ENCODE measurements around the gene EXOC7.

Gene EXOC7

DNA sequence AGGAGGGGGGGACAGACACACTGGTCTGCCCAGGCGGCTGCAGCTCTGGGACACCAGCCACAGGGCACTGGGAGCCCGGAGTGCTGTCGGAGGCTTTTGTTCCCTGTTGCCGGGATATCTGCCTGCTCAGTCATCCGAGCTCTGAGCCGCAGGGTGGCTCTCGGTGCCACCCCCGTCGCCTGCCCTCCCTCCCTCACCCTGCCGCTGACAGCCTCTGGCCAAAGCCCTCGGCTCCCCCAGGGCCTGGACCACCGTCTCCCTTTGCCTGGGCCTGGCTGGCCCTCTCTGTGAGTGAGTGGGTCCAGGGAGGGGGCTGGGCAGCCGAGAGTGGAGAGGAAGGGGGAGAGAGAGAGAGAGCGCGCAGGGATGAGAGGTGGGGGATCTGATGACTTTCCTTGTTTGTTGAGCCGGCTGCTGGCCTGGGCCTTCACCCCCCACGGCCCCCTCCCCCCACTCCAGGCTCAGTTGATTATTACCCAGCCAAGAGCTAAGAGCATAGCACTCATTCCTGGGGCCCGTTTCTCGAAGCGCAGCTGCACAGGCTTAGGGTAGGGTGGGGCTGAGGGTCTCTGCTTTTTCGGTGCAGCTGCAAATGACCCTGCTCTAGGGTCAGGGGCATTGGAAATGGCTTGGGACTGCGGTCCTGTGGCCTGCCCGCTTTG lies 34.8 kb upstream of the EXOC7 start:
- DNase-seq, result no peak

DNA sequence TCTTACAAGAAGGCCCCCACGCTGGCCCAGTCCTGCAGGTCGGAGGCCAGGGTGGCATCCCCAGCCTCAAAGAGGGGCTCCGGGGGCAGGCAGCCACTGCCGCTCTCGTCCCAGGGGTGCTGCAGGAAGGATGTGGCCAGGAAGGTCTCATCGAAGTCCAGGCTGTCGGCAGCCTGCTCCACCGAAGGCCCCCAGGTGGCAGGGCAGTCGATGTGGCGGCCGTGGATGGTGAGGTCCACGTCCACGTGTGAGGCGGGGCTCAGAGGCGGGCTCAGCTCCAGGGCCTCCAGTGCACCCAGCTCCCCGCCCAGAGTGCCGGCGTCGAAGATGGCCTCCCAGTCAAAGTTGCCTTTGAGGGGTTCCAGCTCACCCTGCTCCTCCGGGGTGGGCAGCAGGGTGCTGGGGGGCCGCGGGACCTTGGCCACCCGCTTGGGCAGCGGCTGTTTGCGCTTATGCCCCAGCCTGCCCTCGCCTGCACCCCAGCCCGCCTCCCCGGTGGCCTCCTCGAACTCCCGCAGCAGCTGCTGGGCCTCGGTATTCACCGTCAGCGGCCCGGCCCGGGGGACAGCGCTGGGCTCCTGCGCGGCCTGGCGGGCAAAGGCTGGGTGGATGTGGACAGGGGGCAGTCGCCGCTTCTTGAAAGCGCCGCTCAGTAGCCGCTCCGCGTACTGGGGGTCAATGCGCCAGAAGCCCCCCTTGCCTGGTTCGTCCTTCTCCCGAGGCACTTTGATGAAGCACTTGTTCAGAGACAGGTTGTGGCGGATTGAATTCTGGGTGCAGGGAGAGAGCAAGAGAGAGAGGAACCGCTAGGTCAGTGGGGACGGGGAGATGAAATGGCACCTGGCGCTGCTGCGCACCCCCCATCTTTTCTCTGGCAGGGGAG lies 34.0 kb upstream of the EXOC7 start:
- DNase-seq, result no peak

DNA sequence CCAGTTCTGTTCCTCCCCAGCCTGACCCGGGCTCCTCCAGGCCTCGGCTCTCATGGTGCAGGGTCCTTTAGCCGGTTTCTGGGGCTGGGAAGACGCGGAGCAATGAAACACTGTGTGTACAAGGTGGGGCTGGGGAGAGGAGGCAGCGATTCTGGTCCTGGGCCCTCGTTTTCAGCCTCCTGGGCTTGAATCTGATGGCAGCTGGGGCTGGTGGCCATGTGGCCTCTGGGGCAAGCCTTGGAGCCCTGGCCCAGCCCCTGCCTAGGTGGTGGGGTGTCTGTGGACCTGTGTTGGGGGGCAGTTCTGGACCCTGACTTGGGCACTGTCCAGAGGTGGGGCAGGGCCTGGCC lies 33.4 kb upstream of the EXOC7 start:
- DNase-seq, result no peak

DNA sequence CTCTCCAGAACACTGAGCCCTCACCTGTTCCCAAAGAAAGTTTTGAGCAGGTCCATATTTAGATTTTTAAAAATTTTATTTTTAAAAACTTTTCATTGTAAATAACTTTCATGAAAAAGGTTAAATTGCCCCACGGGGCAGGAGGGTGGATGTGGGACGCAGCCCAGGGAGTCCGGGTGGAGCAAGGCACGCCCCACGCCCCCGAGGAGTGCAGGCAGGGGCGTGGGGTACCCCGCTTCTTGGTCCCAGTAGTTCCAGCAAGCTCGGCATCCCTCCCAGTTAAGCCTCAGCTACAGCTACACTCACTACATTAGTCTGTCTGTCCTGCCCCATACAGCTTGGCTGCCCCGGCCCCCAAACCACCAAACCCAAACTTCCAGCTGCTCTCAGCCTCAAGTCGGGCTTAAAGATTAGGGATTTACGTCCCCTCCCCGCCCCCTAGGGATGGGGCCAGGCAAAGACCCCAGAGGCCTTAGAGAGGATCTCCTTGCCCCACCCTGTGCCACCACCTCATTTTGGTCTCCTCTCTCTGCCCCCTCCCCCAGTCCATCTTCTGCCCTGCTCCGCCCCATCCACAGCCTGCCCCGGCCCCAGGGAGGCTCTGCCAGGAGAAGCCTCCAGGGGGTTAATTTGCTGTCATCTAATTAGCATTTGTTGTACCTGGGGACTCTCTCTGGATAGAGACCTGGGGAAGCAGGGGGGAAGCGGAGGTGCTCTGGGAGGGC lies 32.9 kb upstream of the EXOC7 start:
- peak; percentile 20 for DNase-seq

DNA sequence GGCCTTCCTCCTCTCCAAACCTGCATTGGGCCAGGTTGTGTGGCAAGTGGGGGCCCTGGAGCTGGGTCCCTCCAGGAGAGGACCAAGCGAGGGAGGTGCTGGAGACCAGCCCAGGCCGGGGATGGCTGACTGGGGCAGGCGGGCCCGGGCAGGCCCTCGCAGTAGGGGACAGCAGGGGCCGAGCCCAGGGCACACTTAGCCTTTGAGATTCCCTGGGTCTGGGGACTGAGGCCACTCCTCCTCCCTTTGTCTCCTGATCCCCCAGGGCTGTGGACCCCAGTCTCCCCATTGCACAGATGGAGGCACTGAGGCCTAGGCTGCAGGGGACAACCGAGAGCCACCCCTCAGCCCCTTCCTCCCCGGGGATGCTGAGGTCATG lies 32.2 kb upstream of the EXOC7 start:
- DNase-seq, result no peak

DNA sequence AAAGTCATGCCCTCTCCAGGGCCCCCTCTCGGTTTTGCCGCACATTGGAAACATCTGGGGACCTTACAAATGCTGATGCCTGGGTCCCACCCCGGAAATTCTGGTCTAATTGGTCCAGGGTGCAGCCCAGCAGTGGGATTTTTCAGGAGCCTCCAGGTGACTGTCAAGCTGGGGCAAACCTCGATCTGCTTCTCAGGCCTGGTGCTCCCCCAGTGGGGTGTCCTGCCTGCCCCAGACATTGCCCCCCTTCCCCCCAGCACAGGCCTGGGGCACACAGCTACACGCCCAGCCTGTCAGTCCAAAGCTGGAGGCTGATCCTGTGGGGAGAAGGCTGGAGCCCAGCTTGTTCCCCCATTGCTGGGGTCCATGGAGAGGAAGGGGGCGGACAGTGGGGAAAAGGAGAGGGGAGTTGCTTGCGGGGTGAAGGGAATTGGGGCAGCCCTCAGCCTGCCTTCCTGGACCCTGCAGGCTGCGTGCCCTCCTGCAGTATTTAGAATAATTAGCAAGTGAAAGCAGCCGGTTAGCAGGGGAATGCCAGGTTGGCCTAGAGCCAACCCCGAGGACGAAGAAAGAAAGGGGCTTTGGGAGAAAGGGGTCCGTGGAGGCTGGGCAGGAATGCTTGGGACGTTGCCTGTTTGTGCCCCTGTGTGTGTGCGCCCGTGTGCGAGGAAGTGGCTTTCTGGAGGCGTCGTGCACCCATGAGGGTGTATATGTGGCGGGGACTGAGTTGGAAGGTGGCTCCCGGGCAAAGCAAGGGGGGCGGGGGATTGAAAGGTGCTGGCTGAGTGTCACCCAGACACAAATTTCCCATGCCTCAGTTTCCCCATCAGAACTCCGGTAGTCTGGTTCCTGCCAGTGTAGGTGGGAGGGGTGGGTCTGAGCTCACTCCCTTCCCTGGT lies 31.6 kb upstream of the EXOC7 start:
- DNase-seq, result no peak

DNA sequence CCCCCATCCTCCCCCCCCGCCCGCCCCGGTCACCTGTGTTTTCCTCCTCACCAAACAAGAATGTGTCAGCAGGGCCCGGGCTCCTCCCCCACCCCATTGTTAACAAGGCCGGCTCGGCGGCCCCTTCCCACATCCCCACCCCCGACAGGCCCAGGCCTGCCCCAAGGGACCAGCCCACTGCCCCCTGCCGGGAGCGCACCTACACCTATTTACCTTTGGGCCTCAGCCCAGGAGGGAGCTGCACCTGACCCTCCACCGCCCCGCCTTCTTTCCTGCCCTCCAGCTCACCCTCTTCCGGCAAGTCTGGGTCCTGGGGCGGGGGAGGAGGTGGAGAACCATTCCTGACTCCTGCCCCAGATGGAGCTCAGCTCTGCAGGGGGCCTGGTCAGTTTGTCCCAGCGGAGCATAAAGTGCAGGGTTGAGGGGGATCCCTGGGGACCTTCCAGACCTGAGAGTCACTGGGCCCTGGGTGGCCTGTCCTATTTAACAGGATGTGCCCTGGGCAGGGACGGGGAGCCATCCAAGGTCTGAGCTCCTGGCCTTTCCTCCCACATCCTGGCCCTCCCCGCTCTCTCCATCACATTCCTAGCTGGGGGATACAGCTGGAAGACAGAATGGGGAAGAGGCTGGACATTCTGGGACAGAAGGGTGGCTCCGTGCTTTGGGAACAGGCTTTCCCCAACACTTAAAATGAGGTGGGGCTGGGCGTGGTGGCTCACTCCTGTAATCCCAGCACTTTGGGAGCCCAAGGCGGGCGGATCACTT lies 29.2 kb upstream of the EXOC7 start:
- DNase-seq, result peak; percentile 11

DNA sequence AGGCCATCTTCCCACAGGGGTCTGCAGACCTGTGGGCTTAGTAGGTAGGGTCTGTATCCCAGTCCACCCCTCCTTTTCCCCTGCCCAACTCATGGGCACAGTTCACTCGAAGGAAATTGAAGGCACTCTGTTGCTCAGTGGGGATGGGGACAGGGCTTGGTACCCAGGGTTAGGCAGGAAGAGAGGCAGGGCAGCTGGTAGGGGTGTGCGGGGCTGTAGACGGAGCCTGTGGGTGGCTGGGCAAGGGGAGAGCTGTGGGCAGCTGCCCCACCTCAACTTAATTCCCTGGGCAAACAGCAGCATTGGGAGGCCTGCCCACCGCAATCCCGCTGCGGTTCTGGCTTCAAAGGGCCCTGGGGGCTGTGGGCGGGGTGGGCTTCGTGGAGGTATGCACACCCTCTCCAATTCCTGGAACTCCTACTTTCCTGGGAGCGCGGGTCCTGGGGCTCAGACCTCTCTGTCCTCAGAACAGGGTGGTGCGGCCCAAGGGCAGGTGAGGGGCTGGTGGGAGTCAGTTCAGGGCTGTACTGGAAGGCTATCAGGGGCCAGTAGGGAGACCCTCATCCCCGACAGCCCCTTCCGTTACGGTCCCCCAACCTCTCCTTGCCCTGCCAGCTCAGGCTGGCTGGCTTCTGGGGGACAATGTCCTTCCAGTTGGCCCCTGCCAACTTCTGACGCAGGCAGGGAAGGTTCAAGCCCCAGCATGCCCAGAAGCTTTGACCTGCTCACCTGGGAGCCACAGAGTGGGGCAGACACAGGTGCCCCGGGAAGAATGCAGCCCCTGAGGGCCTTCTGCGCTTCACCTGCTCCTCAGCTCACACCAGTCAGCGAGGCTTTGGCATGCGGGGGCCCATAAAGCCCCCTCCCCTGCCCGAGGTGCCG lies 28.3 kb upstream of the EXOC7 start:
- peak; percentile 6 for DNase-seq

DNA sequence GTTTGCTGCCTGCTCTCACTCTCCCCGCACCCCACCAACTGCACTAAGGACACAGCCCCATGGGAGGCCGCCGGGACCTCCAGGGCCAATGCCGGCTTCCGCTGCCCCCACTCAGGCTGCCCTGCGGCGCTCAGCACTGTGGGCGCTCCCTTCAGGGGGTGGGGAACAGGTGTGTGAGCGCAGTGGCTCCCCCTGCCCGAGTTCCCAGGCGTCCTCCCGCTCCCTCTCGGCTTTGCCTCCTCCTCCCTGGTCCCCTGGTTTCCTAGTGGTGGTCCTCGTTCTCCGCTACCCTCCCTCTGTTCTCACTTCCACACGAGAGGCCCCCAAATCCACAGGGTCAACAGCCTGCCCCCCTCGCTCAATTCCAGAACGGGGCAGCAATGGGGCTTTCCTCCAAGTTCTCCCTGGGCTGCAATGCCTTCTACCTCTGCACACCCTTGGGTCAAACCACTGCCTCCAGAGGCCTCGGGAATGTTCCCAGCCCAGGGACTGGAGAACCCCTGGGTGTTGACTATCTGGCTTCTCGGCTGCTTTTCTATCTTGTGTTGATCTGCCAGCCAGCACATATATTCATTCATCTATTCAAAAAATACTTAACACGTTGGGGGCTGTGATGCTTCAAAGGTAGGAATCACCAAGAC lies 27.6 kb upstream of the EXOC7 start:
- DNase-seq, result no peak

DNA sequence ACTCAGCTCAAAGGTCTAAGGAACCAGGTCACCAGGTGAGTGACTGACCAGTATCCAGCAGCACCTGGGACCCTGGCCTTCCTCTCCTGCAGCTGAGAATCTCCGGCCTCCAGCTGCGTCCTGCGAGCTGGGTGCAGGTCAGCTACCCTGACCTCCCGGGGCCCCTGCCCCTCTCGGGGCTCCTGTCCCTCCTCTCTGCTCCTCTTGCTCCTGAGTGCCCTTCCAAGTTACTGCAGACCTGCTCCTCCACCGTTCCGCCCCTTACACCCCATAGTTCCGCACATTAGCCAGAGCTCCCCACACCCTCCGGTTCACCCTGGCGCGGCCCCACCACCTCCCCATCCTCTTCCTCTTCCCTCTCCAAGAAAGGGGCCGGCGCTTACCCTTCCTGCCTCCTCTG lies 26.9 kb upstream of the EXOC7 start:
- DNase-seq, result no peak

DNA sequence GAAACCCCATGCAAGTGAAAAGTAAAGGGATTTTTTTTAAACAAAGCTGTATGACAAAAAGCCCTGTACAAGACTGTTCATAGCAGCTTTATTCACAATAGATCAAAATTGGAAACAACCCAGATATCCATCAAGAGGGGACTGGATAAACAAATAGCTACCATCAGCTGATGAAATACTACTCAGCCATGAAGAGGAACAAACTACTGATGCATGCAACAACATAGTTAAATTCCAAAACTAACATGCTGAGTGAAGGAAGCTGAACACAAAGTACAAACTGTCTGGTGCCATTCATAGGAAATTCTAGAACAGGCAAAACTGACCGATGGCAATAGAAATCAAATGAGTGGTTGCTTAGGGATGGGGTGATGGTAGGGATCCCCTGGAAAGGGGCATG lies 22.3 kb upstream of the EXOC7 start:
- no peak for DNase-seq

DNA sequence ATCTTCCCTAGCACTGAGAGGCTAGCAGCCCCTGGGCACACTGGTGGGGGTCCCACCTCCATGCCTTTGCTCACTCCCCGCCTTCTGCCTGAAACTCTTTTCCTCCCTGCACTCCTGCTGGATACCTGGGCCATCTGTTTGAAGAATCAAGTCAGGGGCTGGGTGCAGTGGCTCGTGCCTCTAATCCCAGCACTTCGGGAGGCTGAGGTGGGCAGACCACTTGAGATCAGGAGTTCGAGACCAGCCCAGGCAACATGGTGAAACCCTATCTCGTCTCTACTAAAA lies 21.7 kb upstream of the EXOC7 start:
- DNase-seq, result no peak

DNA sequence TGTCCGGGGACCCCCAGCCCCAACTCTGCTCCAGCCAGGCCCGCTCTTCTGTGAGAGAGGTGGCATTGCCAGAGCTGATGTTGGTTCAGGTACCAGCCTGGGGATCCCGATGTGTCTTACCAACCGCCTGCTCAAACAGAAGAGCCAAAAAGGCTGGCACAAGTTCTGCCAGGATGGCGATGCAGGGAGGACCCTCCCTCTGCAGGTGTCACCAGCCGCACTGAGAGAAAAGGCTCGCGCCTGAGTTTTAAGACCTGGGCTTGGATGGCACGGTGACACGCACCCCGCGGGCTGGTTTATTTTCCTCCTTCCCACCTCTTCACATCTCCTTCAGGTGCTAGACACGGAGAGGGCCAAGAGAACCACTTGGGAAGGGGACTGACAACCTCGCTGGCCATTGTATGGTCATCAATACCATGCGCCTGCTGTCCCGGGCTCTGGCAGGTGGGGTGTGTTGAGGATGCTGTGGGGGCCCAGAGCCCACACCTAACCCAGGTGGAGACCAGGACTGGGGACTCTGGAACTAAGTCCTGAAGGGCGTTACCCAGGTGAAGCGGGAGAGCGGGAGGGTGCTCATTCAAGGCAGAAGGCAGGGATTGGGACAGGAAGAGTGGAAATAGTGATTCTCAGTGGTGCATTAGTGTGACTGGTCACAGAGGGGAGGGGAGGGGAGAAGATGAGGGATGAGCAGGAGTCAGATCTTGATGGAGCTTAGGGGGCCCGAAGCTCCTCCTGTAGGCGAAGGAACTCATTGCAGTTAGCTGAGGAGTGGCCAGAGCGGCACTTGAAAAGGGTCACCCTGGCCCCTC lies 21.2 kb upstream of the EXOC7 start:
- no peak for DNase-seq

DNA sequence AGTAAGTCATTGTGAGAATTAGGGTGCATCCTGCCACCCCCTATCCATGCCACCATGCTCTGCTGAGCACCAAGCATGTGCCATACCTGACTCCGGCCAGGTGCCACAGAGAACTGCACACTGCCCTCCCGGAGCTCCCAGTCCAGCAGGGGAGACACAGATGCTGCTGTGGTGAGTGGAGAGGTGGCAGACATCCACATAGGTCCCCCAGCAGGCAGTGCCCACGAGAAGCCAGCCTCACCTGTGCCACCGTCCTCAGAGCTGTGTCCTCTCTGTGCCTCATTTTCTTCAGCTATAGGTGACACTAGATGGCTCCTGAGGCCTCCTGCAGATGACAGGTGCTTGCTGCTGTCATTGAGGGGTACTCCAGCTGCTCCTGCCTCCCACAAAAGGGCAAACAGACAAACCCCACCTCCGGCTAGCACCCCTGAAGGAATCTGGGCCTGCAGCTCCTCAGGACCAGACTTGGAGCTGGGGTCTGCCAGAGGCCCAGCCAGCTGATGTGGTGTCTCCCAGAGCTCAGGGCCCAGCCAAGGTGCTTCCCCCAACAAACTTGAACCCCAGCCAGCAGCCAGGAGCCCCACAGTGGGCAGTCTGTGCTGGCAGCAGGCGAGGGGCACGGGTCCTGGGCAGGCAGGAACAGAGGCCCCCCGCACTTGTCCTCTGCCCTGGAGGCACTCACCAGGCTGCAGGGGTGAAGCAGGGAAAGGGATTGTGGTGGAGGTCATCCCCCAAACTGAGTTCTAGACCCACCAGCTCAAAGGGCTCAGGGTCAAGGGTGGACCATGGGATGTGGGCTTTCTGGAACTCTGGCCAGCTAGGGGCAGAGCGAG lies 20.4 kb upstream of the EXOC7 start:
- no peak for DNase-seq

DNA sequence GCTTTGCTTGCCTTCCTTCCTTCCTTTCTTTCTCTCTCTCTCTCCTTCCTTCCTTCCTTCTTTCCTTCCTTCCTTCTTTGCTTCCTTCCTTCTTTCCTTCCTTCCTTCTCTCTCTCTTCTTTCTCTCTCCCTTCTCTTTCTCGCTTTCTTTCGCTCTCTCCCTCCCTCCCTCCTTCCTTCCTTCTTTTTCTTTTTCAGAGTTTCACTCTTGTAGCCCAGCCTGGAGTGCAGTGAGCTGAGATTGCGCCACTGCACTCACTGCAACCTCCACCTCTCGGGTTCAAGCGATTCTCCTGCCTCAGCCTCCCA lies 19.6 kb upstream of the EXOC7 start:
- no peak for DNase-seq

DNA sequence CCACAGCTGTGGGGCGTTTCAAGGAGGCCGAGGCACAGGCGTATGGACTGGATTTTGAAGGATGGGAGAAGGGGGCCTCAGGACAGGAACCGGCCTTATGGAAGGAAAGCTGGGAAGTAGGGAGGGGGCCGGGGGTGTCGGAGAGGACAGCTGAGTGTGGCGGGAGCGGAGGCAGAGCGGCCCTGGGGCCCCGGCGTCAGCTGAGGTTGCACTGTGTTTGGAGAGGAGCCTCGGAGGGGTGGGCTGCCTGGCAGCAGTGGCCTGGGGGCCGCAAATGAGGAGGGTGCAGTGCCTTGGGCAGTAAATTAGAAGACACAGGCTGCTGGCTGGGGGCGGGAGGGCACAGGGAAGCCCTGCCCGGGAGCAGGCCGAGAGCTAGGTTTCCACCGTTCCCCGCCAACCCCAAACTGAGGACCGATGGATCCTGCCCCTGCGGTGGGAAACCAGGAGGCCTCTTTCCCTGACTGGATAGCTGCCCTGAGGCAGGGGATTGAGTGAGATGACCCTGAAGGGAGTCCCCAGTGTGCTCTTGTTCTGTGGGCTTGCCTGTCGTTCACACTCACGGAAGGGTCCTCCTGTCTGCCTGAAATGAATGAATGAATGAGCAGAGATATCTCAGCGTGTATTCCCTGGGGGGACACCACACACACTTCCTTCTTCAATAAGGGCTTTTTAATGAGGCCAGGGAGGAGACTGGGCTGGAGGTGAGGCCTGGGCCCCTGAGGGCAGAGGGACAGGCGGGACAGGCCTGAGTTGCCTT lies 19.0 kb upstream of the EXOC7 start:
- no peak for DNase-seq

DNA sequence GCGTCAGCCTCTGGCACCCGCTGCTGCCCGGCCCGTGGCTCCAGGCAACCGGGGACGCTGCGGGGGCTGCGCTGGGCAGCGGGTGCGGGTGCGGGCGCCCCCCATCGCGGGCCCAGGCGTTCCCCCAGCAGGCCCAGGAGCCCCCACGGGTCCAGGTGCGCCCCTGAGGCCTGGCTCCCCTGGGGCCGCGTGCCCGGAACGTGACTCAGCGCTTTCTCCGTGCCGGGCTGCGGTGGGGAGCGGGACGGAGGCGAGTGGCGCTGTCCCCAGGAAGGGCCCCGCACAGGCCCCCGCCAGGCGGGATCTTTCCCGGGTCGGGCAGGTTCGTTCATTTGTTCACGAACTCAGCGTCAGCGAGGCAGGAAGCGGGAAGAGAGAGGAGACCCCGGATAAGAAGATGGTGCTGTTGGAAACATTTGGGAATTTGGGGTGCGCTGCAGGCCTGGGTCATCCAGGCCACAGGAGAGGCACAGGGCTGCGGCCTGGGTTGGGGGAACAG lies 18.4 kb upstream of the EXOC7 start:
- no peak for DNase-seq

DNA sequence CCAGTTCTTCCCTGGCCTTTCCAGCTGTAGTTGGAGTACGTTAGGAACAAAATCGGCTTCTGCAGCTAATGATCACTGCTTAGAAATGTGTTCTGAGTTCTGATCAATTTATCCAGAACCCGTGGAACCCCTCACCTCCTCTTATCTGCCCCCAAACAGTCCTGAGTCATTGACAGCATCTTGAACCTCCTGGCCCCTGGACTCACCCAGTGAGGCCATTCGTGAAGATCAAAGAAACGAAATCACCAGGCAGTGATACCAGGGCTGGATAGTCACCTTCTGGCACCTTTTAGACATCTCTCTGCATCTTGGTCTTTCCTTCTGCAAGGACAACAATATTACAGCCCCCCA lies 17.0 kb upstream of the EXOC7 start:
- no peak for DNase-seq
